ENCODE results near the gene MOSMO.

DNA sequence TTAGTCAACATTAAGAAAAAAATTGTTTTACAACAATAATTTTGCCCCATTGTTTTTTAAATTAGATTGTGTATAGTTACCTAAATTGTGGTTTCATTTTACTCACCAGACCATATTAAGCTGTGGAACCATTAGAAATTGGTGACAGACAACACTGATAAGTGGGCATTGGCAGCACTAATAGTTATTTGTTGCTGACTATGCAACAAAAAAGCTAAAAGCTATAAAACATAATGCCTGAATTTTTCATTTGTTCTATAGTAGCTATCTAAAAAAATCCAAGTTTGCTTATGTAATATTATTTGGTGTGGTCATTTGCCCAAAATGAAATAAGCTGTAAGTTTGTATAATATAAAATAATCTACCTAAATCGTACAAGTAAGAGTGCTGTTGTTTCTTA, 70.7 kb downstream of the MOSMO start:
- TF ChIP-seq EZH2phosphoT487 (IDR thresholded peaks at IDR 0.05; ENCODE audit: insufficient read depth, low read depth) (no peak), EZH2 (IDR thresholded peaks at IDR 0.05; ENCODE audit: insufficient read depth, poor library complexity, severe bottlenecking) (no peak)
